OCI-LY1 (cell line): ENCODE measurements around the gene RIPK3.

ENCODE experiments used
- H2AFZ ChIP-seq: fragments of 200-600 bp; sonication (generic), shearing (Covaris generic); 2 replicates; pipeline ENCODE4 v1.6.0; 2014; ENCODE audit warnings: antibody characterized with exemption, mild to moderate bottlenecking, low read length
- H3F3A ChIP-seq: fragments of 200-600 bp; sonication (generic), shearing (Covaris generic); 2 replicates; pipeline ENCODE4 v1.6.0; 2014; ENCODE audit warnings: mild to moderate bottlenecking, antibody characterized with exemption, low read length, moderate library complexity; ENCODE audit not compliant: insufficient read depth
- H3K27ac ChIP-seq: fragments of 200-600 bp; sonication (generic); 2 replicates; pipeline ENCODE4 v1.5.1; 2014; ENCODE audit warnings: low read length, mixed run types, mild to moderate bottlenecking, low read depth; ENCODE audit not compliant: poor library complexity, severe bottlenecking
- H3K27me3 ChIP-seq: fragments of 200-600 bp; sonication (generic); 2 replicates; pipeline ENCODE4 v1.6.0; 2014; ENCODE audit warnings: antibody characterized with exemption, mild to moderate bottlenecking, low read length, moderate library complexity; ENCODE audit not compliant: insufficient read depth
- H3K36me3 ChIP-seq: fragments of 200-600 bp; sonication (generic); 2 replicates; pipeline ENCODE4 v1.6.1; 2014; ENCODE audit warnings: mild to moderate bottlenecking, antibody characterized with exemption, low read length, moderate library complexity, mixed read lengths; ENCODE audit not compliant: insufficient read depth
- H3K4me1 ChIP-seq: fragments of 200-600 bp; sonication (generic); 2 replicates; pipeline ENCODE4 v1.5.1; 2014; ENCODE audit warnings: mild to moderate bottlenecking, low read length, moderate library complexity; ENCODE audit not compliant: insufficient read depth, severe bottlenecking
- H3K4me2 ChIP-seq: fragments of 200-600 bp; sonication (generic), shearing (Covaris generic); 2 replicates; pipeline ENCODE4 v1.6.1; 2014; ENCODE audit warnings: low read length
- H3K4me3 ChIP-seq: fragments of 200-600 bp; sonication (generic); 2 replicates; pipeline ENCODE4 v1.5.1; 2014; ENCODE audit warnings: low read length, low read depth, mild to moderate bottlenecking, mixed read lengths; ENCODE audit not compliant: poor library complexity, severe bottlenecking
- H3K79me2 ChIP-seq: fragments of 200-600 bp; shearing (Covaris generic); 2 replicates; pipeline ENCODE4 v1.6.1; 2016; ENCODE audit warnings: mixed run types, low read length, mixed read lengths; ENCODE audit not compliant: insufficient read depth
- H3K9ac ChIP-seq: fragments of 200-600 bp; sonication (generic), shearing (Covaris generic); 2 replicates; pipeline ENCODE4 v1.6.1; 2014; ENCODE audit warnings: mild to moderate bottlenecking, low read length, mixed read lengths
- H3K9me2 ChIP-seq: fragments of 200-600 bp; sonication (generic), shearing (Covaris generic); 2 replicates; pipeline ENCODE4 v1.6.1; 2014; ENCODE audit warnings: low read depth, mild to moderate bottlenecking, low read length, mixed read lengths
- H3K9me3 ChIP-seq: fragments of 200-600 bp; shearing (Covaris generic); 2 replicates; pipeline ENCODE4 v1.6.1; 2014; ENCODE audit warnings: low read length, mixed read lengths
- H4K20me1 ChIP-seq: fragments of 200-600 bp; sonication (generic), shearing (Covaris generic); 2 replicates; pipeline ENCODE4 v1.6.0; 2016; ENCODE audit warnings: mild to moderate bottlenecking, low read length; ENCODE audit not compliant: insufficient read depth
- EZH2 ChIP-seq: fragments of 200-600 bp; sonication (generic), shearing (Covaris generic); IDR thresholded peaks from 2 replicates; pipeline ENCODE4 v1.8.0; 2017; ENCODE audit warnings: borderline replicate concordance, mixed run types, mild to moderate bottlenecking, antibody characterized with exemption, low read length, moderate library complexity, mixed read lengths
- TF ChIP-seq, protein P1 (sequence below): fragments of 200-600 bp; sonication (generic), shearing (Covaris generic); IDR thresholded peaks from 2 replicates; pipeline ENCODE4 v1.5.1; 2017; ENCODE audit warnings: mild to moderate bottlenecking, antibody characterized with exemption, low read length, moderate library complexity, mixed read lengths

RIPK3 gene

DNA sequence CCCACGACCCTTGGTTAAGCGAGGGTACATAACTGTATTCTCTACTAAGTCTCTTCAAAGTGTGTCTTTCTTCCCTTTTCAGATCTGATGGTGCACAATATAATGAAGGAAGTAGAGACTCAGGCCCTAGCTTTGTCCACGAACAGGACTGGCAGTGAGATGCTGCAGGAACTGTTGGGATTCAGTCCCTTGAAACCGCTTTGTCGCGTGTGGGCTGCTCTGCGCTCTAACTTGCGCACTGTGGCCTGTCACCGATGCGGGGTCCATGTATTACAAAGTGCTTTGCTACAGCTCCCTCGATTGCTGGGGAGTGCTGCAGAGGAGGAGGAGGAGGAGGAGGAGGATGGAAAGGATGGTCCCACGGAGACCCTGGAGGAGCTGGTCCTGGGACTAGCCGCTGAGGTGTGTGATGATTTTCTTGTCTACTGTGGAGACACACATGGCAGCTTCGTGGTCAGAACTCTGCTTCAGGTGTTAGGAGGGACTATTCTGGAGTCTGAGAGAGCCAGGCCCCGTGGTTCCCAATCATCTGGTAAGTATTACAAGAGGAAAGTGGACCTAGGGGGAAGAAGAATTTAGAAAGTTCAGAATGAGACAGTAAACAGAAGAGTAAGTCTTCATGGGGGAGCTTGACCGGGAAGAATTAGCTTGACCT is 39.3 kb downstream of the RIPK3 start:
- H3K36me3 ChIP-seq: peaks cover 56% of the 10 kb centered on the region
- peak overlapping the region; percentile 80 for H3K9ac ChIP-seq
- H2AFZ ChIP-seq: no peak overlapping the region
- H3K4me2 ChIP-seq: peak overlapping the region; percentile 98
- peak overlapping the region; percentile 83 for H3K4me3 ChIP-seq
- no peaks in the 10 kb centered on the region for H3K79me2 ChIP-seq
- no peaks in the 10 kb centered on the region for H3K27me3 ChIP-seq
- H4K20me1 ChIP-seq: no peaks in the 10 kb centered on the region
- no peaks in the 10 kb centered on the region for H3K9me3 ChIP-seq
- no peaks in the 10 kb centered on the region for H3K9me2 ChIP-seq
- 0 out of 2 replicates have a peak, but pooled peaks cover 4% of the 10 kb centered on the region for H3F3A ChIP-seq
- TF ChIP-seq, protein P1, sequence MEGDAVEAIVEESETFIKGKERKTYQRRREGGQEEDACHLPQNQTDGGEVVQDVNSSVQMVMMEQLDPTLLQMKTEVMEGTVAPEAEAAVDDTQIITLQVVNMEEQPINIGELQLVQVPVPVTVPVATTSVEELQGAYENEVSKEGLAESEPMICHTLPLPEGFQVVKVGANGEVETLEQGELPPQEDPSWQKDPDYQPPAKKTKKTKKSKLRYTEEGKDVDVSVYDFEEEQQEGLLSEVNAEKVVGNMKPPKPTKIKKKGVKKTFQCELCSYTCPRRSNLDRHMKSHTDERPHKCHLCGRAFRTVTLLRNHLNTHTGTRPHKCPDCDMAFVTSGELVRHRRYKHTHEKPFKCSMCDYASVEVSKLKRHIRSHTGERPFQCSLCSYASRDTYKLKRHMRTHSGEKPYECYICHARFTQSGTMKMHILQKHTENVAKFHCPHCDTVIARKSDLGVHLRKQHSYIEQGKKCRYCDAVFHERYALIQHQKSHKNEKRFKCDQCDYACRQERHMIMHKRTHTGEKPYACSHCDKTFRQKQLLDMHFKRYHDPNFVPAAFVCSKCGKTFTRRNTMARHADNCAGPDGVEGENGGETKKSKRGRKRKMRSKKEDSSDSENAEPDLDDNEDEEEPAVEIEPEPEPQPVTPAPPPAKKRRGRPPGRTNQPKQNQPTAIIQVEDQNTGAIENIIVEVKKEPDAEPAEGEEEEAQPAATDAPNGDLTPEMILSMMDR: no peak
- no peak for TF ChIP-seq EZH2
- peaks cover 27% of the 10 kb centered on the region for H3K4me1 ChIP-seq
- no peak overlapping the region for H3K27ac ChIP-seq

DNA sequence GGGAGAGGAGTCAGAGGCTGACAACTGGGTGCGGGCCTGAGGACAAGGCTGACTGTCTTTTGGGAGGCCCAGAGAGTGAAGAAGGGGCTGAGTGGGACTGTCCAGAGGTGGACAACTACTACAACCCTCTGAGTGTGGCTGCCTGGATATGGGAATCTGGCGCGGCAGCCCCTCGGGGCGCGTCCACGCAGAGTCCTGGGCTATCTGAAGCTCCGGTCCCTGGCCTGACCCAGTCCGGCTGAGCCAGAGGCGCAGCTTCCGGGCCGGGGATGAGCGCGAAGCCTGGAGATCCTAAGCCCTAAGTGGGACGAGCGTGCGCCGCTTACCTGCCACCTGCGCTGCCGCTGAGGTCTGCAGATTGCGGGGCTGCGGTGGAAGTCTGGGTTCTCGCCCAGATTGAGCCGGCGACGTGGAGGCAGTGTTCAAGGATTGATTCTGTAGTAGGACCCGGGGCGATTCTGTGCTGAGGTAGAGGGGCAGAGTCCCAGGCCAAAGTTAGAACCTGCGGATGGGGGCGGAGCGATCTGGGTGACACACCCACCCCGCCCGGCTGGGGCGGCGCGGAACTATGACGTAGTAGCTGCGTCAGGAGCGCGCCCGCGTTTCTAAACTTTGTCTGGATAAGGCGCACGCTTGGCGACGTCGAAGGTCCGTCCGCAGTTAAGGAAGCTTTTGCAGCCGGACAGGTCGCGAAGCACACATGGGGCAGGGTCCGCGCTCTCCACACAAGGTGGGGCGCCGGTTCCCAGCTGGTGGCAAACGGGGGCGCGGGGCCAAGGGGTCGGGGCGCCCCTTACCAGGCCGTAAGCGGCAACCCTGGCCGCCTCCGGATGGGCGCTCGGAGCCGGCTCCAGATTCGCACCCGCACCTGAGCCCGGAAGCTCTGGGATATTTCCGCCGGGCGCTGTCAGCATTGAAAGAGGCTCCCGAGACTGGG is 40.3 kb downstream of the RIPK3 start, which contains the start of the genes DHRS1 and NOP9:
TSS of gene DHRS1 (minus strand) at position 526 of the 937 bp plus-strand sequence. CDS start 674 bp downstream, outside the sequence.
TSS of gene NOP9 (plus strand) at position 596 of the 937 bp plus-strand sequence. CDS start at position 701, 105 bp downstream.
- H3K9ac ChIP-seq: peak within 1 kb of the TSS; percentile 80
- 0 out of 2 replicates have a peak, but pooled peaks cover 4% of the 10 kb centered on the region for H3F3A ChIP-seq
- H3K27ac ChIP-seq: no peak within 1 kb of the TSS
- no peaks in the 10 kb centered on the region for H3K9me2 ChIP-seq
- peak within 1 kb of the TSS; percentile 98 for H3K4me2 ChIP-seq
- H3K4me3 ChIP-seq: peak within 1 kb of the TSS; percentile 83
- H3K9me3 ChIP-seq: no peaks in the 10 kb centered on the region
- H3K4me1 ChIP-seq: peaks cover 27% of the 10 kb centered on the region
- no peaks in the 10 kb centered on the region for H3K27me3 ChIP-seq
- no peak within 1 kb of the TSS for H2AFZ ChIP-seq
- H4K20me1 ChIP-seq: no peaks in the 10 kb centered on the region
- H3K36me3 ChIP-seq: peaks cover 50% of the 10 kb centered on the region
- no peak for TF ChIP-seq EZH2
- TF ChIP-seq, protein P1: no peak
- H3K79me2 ChIP-seq: no peaks in the 10 kb centered on the region

DNA sequence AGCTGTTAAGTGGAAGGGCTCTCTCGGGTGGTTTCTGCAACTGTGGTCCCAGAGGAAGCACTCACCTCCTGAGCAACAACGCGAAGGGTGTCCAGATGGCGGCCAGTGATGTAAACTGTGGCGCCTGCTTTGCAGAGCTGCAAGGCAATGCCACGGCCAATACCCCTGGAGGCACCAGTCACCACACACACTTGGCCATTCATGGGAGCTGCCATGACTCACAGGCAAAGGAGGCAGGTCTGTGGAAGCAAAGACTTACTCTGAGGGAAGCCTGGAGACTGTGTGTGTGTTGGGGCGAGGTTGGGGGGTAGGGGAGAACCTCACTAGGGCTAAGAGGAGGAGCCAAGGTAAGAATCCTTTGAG is 40.9 kb downstream of the RIPK3 start:
- Histone ChIP-seq H3K4me3 (peak overlapping the region; percentile 83), H3F3A (0 out of 2 replicates have a peak, but pooled peaks cover 4% of the 10 kb centered on the region), H4K20me1 (no peaks in the 10 kb centered on the region), H3K27ac (no peak overlapping the region), H3K4me2 (peak overlapping the region; percentile 98), H3K27me3 (no peaks in the 10 kb centered on the region), H3K79me2 (no peaks in the 10 kb centered on the region), H3K9me3 (no peaks in the 10 kb centered on the region), H3K9ac (peak overlapping the region; percentile 80), H3K36me3 (peaks cover 43% of the 10 kb centered on the region), H3K4me1 (peaks cover 27% of the 10 kb centered on the region), H2AFZ (no peak overlapping the region), H3K9me2 (no peaks in the 10 kb centered on the region)
- TF ChIP-seq, protein P1: no peak
- no peak for TF ChIP-seq EZH2
